GOT3 (cell line): ENCODE data around the gene EGFL7.

Experiments used
- DNase-seq: peaks from one replicate; lab custom pipeline; 2025; ENCODE audit warnings: mixed read lengths; lab: John Stamatoyannopoulos, UW

EGFL7 gene

DNA sequence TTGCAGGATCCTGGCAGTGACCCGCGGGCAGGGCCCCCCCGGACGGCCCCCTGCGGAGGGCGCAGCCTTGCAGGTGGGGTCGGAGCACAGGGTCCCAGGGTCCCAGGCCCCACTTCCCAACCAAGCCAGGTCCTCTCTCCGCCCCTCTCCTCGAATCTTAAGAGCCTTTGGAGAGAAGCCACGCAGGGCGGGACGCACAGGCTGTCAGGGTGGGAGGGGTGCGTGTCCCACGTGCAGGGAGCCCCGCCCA lies 18.4 kb upstream of the EGFL7 start:
- DNase-seq, result no peak

DNA sequence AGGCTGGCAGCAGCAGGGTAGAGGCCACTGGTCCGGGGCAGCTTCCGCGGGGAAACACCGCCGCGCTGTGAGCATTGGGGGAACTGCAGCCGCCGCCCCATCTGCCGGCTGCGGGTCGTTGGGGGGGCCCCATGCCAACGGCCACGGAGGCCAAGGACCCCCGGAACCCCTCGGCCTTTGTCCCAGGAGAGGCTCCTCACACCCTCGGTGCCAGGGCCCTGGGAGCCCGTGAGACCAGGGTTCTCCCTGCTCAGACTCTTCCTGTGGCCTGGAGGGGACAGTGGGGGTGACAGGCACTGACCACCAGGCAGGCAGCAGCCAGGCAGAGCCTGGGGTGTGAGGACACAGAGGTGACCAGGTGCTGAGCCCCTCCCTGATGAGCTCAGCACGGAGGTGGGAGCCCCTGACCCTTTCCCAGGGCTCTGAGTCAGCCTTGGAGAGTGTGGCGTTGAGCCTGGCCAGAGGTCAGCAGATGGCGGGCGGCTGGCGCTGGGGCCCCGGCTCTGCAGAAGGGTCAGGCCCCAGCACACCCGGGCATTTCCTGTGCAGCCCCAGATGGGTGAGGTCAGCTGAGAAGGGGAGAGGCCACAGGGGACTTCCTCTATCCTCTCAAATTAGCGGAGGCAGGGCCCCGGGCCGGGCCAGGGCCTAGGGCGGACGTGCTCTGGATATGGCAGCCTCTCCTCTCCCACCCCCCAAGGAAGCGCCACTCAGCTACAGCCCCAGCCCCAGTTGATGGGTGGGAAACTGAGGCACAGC lies 17.9 kb upstream of the EGFL7 start:
- no peak for DNase-seq

DNA sequence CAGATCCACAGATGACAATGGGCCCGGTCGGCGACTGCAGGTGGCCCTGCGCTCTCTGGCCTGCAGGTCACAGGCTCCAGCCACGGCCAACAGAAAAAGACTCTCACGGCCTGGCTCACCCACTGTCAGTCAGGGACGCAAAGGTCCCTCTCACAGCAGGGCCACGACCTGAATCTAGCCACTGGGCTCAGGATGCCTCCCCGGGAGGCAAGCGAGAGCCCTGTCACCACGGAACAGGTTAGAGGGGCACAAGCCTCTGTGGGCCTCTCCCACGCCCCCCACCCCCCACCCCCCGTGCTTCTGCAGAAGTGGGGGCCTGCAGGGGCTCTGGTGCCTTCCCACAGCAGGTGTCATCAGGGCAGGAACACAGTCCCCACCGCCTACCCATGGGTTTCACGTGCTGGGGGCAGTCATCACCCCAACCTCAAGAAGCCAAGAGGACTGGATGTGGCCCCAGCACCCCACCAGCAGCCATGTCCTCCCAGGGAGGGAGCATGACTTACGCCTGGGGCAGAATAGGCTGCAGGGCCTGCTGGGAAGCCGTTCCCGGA lies 17.3 kb upstream of the EGFL7 start:
- DNase-seq, result no peak

DNA sequence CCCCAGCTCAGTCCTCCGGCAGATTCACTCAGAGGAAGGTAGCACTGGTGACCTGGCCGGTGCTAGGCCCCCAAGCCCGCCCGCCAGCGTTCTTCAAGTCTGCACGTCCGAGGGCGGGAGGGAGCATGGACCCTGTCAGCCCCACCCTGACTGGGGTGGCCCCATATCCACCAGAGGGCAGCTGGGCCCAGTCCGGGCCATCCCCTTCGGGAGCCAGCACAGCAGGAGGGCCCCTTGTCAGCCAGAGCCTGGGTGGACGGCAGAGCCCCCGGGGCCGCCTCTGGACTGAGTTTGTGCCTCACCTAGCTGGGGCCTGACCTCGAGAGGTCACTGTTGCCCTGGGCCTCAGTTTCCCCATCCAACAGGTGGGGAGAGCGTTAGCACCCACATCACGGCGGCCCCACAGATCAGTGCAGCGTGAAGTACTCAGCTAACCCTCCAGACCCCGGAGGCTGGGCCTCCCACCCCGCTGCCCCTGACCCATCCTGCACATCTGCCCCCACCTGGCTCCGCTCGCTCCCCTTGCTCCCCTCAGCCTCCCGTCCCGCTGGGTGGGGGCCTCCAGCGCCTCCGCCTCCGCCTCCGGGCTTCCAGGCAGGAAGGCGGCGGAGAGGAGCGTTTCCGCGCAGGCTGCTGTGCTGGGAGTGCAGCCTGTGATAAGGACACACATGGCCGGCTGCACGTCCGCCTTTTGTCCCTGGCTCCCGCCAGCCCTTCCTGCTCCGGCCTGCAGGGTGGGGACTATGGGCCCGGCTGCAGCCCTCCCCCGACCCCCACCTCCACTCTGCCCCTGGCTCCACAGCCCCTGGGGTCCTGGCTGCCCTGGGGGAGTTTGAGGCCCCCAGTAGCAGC lies 16.6 kb upstream of the EGFL7 start:
- no peak for DNase-seq

DNA sequence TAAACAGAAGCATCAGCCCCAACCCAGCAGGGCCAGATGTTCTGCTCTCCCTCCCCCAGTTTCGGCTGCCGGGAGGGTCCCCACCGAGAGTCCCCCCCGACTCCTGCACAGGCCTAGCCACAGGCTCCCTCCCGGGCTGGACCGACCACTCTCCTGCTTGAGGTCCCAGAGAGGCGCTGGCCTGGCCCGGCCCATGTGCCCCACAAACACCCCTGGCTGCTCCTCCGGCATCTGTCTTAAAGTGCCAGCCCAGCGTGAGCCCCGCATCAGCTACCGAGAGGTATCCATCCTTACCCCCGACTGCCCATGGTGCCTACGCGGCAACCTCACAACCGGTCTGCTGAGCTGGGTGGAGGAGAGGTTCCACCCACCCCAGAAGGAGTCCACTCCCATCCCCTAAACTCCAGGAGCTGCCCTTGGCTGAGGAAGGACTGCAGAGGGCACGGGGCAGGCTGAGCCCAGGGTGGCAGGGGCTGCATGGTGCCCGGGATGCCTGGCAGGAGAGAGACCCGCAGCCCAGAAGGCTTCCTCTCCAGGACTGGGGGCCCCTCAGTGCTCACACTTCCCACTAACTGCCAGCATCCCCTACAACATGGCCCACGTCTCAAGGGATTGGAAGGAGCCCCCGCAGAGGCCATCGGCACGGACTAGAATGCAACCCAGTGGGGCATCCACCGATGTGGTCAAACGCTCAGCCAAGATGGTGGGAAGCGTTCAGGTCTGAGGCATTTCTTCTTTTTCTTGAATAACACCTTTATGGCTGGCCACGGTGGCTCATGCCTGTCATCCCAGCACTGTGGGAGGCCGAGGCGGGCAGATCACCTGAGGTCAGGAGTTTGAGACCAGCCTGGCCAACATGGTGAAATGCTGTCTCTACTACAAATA lies 15.6 kb upstream of the EGFL7 start:
- no peak for DNase-seq

DNA sequence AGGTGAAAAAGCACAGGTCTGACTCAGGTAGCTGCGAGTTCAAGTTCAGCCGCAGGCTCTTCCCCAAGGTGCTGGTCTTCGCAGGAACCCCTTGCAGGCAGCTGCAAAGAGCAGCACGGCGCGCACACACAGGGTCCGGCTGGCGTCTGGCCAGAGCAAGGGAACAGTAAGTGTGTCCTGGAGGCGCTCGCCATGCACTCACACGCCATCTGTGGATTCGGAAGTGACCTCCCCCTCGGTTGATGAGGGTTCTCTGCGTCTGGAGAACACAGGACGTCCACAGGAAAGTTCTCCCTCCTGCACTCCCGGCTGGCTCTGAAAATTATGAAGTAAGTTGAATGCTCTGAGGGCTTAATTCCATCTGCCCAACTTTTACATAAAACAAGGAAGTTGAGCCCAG lies 14.0 kb upstream of the EGFL7 start:
- DNase-seq, result no peak

DNA sequence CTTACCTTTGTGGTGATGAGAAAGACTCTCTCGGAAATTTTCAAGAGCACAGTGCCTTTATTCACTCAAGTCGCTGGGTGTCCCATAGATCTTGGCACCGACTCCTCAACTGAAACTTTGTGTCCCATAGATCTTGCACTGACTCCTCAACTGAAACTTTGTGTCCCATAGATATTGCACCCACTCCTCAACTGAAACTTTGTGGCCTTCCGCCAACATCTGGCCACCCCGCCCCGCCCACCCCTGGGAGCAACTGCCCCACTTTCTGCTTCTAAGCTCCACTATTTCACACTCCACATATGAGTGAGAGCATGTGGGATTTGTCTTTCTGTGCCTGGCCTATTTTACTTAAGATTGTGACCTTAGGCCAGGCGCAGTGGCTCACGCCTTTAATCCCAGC lies 12.7 kb upstream of the EGFL7 start:
- DNase-seq, result no peak

DNA sequence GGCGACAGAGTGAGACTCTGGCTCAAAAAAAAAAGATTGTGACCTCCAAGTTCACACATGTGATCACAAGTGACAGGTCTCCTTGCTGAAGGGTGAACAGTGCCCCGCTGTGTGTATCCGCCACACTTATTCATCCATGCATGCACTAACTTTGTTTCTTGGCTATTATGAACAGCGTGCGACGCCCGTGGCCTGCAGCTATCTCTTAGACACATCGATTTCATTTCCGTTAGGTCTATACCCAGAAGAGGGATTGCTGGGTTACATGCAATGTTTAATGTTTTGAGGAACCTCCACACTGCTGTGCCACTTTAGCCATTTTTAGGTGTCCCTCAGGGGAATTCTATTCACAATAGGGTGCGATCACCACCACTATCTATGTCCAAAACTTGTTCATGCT lies 12.1 kb upstream of the EGFL7 start:
- DNase-seq, result no peak

DNA sequence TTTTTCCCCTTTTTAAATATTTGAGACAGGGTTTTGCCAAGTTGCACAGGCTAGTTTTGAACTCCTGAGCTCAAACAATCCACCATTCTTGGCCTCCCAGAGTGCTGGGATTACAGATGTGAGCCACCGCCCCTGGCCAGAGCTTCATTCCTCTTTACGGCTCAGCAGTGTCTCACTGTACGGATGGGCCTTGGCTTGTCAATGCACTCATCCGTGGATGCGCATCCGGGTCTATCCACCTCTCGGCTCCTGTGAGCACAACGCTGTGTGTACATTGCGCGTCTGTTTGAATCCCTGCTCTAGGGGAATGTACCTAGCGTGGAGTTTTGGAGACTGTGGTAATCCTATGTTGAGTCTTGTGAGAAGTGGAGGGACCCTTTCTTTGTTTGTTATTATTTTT lies 10.9 kb upstream of the EGFL7 start:
- DNase-seq, result no peak

DNA sequence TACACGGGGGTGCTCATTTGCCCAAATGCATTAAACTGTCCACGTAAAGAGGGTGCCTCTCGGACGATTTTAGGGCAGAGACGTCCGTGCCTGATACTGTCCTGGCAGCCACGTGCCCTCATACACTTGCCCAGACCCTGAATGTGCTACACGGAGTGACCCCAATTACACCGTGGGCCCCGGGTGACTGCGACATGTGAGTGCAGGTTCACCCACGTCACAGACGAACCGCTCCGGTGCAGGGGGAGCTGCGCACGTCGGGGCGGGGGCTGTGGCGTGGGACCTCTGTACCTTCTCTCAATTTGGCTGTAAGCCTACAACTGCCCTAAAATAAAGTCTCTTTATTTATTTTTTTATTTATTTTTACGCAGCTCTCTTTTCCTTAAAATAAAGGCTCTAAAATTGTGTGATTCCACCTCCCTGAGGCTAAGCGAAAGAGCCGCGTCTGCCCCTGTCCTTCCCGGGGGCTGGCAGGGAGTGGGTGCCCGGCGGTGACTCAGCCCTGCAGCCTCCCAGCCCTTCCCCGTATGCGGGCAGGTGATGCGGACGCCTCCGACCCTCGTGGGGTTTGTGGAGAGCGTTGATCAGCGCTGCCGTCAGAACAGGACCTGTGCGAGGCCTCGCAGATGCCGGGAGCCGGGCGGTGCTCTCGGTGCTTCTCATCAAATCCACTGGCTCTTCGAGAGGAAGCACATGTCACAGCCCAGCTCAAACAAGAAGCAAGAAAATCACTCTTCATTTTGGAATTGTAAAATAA lies 9.2 kb upstream of the EGFL7 start:
- DNase-seq, result no peak

DNA sequence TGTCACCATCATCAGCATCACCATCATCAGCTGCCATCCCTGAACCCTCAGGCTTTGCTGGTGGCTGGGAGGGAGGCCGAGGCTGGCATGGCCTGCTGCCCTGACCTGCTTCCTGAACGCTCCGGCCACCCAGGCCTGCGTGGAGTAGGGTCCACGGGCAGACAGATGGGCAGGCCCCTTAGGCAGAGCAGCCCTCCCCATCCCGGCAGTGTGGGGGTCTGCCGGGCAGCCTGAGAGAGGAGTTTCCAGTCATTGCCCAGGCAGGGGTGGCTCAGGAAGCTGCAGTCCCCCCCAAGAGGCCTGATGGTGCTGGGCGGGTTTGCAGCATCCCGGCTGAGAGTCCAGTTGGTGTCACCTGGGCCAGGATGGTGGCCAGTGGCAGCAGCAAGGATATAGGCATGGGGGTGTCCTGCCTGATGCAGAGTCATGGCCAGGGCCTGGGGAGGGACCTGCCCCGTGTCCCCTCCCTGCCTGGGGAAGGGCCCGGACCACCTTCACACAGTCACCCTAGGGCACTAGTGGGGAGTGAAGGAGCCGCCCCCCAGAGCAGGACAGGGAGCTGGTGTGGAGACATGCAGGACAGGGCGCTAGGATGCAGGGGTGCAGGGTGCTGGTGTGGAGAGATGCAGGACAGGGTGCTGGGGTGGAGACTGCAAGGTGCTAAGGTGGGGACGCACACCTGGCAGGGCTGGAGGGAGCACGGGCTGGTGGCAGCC lies 7.7 kb upstream of the EGFL7 start:
- DNase-seq, result no peak

DNA sequence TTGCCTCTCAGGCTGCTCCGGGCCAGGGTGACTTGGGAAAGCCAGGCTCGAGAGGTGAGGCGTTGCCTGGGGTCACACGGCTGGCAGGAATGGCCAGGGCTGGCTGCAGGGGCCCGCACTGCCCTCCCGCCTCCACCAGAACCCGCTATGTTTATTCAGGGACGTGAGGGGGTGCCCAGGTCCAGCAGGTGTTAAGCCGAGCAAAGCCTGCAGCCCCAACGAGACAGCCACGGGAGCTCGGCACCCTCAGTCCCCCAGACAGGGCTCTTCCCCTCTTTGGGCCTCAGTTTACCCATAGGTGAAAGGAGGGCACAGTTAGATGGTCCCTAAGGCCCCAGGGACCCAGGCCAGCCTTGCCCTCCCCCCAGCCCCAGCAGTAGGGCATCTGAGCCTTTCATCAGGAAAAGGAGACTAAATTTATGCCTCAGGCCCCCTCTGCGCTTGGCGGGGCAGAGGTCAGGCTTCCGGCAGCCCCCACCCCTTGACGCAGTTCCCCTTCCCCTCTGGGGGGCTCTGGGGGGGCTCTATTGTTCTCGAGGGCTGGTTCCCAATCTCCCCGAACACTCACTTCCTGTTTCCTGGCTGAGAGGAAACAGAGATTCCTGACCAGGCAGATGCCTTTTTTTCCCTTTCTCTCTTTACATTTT lies 7.1 kb upstream of the EGFL7 start:
- DNase-seq, result no peak

DNA sequence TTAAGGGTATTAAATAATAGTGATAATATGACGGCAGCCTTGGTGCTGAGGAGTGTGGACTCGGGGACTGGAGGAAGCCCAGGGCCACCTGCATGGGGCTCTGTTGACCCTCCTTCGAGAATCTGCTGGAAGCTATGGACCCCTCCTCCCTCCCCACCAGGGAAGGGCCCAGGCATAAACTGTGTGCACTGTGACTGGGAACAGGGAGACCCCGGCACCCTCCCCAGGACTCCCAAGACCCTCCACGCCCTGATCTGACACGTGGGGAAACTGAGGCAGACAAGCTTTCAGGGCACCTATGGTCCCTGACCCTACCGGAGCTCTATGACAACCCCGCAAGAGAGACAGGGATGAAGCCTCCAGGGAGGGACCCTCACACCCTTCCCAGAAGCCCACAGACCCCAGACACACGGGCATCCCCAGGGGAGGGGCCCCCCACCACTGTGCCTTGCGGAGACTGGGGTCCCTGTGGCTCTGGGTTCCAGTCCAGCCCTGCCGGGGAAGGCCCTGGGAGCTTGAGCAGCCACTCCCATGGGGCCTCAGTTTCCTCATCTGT lies 6.5 kb upstream of the EGFL7 start:
- DNase-seq, result no peak

DNA sequence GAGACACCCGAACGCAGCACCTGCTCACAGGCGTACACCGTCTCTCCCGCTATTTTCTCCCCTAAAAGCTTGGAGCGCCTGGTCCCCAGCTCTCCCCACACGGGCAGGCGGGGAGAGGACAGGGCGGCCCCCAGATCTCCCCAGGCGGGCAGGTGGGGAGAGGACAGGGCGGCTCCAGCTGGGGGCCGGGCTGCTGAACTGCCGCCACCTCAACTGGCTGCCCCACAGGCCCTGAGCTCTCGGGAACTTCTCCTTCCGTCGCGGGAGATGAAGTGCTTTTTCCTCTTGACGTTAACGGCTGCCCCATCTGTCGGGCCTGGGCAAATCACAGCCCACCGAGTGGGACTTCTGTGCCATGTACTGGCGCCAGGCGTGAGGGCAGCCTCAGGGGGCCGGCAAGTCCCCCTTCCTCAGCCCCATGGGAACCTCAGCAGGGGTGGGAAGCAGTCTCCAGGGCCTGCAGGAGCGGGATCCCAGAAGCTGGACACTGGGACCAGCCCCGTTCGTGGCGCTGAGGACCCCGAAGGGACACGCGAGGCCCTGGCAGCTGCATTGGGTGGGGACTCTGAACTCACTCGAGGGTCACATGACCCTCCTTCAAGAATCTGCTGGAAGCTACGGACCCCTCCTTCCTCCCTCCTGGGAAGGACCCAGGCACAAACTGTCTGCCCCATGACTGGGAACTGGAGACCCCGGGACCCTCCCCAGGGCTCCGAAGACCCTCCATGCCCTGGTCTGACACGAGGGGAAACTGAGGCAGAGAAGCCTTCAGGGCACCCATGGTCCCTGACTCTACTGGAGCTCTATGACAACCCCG lies 5.7 kb upstream of the EGFL7 start:
- no peak for DNase-seq

DNA sequence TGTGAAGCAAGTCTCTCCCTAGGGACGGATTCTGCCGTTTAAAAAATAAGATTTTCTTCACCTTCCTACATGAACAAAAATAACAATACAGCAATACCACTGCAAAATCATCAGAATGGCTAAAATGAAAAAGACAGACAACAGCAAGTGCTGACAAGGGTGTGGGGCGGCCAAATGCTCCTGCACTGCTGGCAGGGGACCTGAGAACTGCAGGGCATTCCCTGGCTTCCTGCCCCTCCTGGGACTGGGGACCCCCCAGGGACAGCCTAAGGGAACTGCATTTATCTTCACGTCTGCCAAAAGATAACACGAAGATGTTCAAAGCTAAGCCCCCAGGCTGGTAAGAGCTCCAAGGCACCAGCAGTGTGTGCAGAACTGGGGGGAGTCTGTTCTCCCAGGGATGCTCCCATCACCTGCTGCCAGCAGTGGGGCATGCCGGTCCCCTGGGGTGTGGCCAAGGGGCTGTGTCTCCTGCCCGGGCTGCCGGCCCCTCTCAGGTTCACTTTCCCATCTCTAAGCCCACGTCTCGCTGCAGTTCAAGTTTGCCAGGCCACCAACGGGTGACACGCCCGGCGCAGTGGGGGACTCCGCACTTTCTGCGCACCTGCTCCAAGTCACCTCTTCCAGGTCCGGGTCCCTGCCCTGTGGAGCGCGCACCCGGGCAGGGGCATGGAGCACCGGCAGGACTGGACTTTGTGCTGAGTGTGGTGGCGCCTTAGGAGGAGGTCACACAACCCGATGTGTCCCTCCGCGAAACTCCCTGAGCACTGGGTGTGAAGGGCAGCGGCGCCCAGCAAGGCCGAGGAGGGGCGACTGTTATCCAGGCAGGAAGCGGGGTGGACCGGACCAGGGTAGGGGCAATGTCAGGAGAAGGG lies 4.5 kb upstream of the EGFL7 start:
- DNase-seq, result no peak

DNA sequence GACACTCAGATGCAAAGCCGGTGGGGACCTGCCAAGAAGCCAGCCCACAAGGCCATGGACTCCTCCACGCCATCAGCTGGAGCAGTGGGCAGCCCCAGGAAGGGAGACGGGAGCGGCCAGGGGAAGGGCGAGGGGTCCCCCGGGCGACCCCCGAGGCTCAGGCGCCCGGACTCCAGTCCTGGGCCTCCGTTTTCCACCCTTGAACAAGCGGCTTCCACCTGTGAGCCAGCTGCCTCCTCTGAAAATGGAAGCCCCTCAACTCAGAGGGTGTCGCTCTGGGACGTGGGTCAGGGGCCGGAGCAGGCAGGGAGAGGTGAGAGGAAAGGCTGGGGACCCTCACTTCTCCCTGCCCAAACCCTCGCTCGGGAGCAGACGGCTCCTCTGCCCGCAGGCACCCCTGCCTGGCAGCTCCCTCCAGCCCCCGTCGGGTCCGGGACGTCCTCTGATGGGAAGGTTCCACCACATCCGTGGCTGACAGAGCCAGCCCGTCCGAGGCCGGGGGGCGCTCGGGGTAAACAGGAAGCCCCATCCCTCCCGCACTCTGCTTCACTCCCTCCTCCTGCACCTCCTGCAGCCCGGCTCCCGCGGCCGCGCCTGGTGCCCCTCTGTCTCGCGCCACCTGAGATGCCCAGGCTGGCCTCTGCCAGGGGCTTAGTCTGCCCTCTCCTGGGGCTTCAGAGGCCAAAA lies 3.7 kb upstream of the EGFL7 start:
- DNase-seq, result no peak

DNA sequence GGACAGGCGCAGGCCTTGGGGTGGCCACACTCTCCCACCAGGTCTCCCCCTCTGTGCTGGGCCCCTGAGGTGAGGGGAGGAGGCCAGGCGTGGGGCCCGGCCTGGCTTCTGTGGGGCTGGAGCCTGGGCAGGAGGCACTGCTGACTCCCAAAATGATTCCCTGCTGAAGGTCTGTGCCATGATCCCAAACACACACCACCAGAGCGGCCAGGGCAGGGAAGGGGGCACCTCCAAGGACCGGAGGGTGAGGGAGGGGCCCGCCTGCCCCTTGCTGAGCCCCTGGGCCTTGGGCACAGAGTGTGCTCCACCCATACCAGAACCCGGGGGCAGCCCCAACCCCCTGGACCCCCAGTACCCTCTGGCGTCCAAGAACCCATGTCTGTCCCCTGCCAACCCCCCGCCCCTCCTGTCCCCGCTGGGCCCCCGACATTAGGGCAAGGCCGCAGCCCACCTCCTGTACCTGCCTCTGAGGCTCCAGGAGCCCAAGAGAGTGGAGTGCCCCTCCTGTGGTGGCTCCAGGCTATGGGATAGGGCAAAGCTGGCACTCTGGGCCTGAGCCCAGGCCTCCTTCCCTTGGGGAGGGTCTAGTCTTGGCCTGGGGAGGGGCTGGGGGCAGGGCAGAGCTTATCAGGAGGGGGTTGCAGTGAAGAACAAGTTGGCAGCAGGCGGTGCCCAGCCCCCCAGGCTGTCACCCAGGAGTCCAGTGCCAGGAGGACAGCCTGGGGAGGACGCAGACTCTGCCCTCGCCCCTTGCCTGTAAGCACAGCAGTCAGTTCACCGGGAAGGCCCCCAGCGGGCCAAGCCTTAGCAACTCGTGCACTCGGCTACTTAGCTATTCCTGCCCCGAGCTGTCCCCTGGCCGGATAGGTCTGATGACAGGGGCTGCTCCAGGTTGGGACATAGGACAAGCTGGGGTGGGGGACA lies 2.6 kb upstream of the EGFL7 start:
- no peak for DNase-seq
